MM.1S (cell line): Measurements from ENCODE around the gene FAM83E.

Experiments
- DNase-seq: peaks from one replicate; pipeline ENCODE4 v3.0.0-alpha.2; 2015
- H2AFZ ChIP-seq: fragments of 300-600 bp; sonication (generic); 2 replicates; pipeline ENCODE4 v1.6.0; 2016; ENCODE audit warnings: antibody characterized with exemption, low read length
- H3F3A ChIP-seq: fragments of 300-600 bp; sonication (generic); 2 replicates; pipeline ENCODE4 v1.6.1; 2016; ENCODE audit warnings: mild to moderate bottlenecking, antibody characterized with exemption, low read length, moderate library complexity, mixed read lengths; ENCODE audit not compliant: insufficient read depth
- H3K27ac ChIP-seq: fragments of 300-600 bp; sonication (generic); 2 replicates; pipeline ENCODE4 v1.5.1; 2016; ENCODE audit warnings: mild to moderate bottlenecking, low read length
- H3K27me3 ChIP-seq: fragments of 300-600 bp; sonication (generic); replicated peaks from 2 replicates; pipeline ENCODE4 v1.6.0; 2016; ENCODE audit warnings: low read length; ENCODE audit not compliant: insufficient read depth
- H3K36me3 ChIP-seq: fragments of 300-600 bp; sonication (generic); replicated peaks from 2 replicates; pipeline ENCODE4 v1.6.1; 2016; ENCODE audit warnings: mild to moderate bottlenecking, low read length, mixed read lengths; ENCODE audit not compliant: insufficient read depth
- H3K4me1 ChIP-seq: fragments of 300-600 bp; sonication (generic); 2 replicates; pipeline ENCODE4 v1.6.1; 2016; ENCODE audit warnings: low read length, mixed read lengths
- H3K4me2 ChIP-seq: fragments of 300-600 bp; sonication (generic); 2 replicates; pipeline ENCODE4 v1.6.0; 2016; ENCODE audit warnings: low read depth, low read length
- H3K4me3 ChIP-seq: fragments of 300-600 bp; sonication (generic); 2 replicates; pipeline ENCODE4 v1.5.1; 2016; ENCODE audit warnings: low read length, mixed read lengths
- H3K79me2 ChIP-seq: fragments of 300-600 bp; sonication (generic); 2 replicates; pipeline ENCODE4 v1.6.1; 2016; ENCODE audit warnings: mixed run types, low read length, mixed read lengths
- H3K9ac ChIP-seq: fragments of 300-600 bp; sonication (generic); 2 replicates; pipeline ENCODE4 v1.6.1; 2016; ENCODE audit warnings: low read length, mixed read lengths
- H3K9me2 ChIP-seq: fragments of 300-600 bp; sonication (generic); replicated peaks from 2 replicates; pipeline ENCODE4 v1.6.1; 2016; ENCODE audit warnings: mild to moderate bottlenecking, low read length, mixed read lengths; ENCODE audit not compliant: insufficient read depth
- H3K9me3 ChIP-seq: fragments of 300-600 bp; sonication (generic); replicated peaks from 2 replicates; pipeline ENCODE4 v1.6.1; 2016; ENCODE audit warnings: mild to moderate bottlenecking, low read length, mixed read lengths; ENCODE audit not compliant: insufficient read depth
- H4K20me1 ChIP-seq: fragments of 300-600 bp; sonication (generic); 2 replicates; pipeline ENCODE4 v1.6.1; 2016; ENCODE audit warnings: mild to moderate bottlenecking, low read length, moderate library complexity, mixed read lengths; ENCODE audit not compliant: insufficient read depth
- CTCF ChIP-seq: fragments of 300-600 bp; sonication (generic); IDR thresholded peaks from 2 replicates; pipeline ENCODE4 v1.5.1; 2016; ENCODE audit warnings: antibody characterized with exemption, low read length, mixed read lengths
- EZH2 ChIP-seq: fragments of 300-600 bp; sonication (generic); optimal IDR thresholded peaks from 2 replicates; pipeline ENCODE3; 2017; ENCODE audit warnings: low read depth, mild to moderate bottlenecking, antibody characterized with exemption, low read length, mixed read lengths
- EZH2phosphoT487 ChIP-seq: fragments of 300-600 bp; sonication (generic); IDR thresholded peaks from 2 replicates; pipeline ENCODE4 v1.6.1; 2018; ENCODE audit warnings: antibody characterized with exemption, low read length

FAM83E gene

GRCh38 chr19:48656840-48657474 lies 42.1 kb upstream of the FAM83E start:
- no peak for DNase-seq
- no peaks in the 10 kb centered on the region for H3K9me3 ChIP-seq
- no peak overlapping the region for H2AFZ ChIP-seq
- H3F3A ChIP-seq, result no peaks in the 10 kb centered on the region
- H4K20me1 ChIP-seq, result no peaks in the 10 kb centered on the region
- H3K36me3 ChIP-seq, result no peaks in the 10 kb centered on the region
- H3K27ac ChIP-seq, result no peak overlapping the region
- peaks cover 51% of the 10 kb centered on the region for H3K27me3 ChIP-seq
- H3K4me3 ChIP-seq, result no peak overlapping the region
- H3K9me2 ChIP-seq, result no peaks in the 10 kb centered on the region
- TF ChIP-seq CTCF (no peak), EZH2 (no peak), EZH2phosphoT487 (no peak)
- H3K79me2 ChIP-seq, result no peaks in the 10 kb centered on the region
- H3K4me1 ChIP-seq, result peaks cover 4% of the 10 kb centered on the region
- H3K9ac ChIP-seq, result no peak overlapping the region
- no peak overlapping the region for H3K4me2 ChIP-seq

DNA sequence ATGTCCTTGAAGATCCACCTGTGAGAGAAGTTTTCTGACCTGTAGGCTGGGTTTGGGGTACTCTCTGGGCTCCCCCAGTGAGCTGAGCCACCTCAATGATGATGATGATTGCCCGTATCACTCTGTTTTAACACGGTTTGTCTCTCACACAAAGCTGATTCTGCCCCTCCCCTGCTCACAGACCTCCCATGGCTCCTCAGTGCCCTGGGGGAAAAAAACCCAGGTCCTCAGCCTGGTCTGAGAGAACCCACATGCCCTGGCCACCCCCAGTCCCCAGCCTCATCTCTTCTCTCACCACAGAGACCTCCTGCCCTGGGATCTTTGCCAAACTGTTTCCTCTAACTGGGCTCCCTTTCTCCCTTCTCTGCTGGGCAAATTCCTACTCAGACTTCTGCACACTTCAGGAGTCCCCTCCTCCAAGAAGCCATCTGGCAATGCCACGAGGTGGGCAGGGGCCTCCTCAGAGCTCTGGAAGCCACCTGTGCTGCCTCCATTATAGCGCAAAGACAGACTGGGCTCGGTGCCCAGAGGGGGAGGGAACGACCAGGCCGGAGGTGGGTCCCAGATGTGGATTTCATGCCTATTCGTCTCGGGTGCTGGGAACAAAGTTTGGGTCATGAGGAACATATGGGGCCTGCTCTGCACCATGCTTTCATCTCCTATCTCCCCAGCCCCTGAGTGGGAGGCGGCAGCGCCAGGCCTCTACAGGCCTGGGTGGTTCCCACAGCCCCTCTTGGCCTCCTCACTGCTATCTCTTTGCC lies 39.6 kb upstream of the FAM83E start:
- no peak for TF ChIP-seq EZH2
- TF ChIP-seq EZH2phosphoT487, result no peak
- no peak for TF ChIP-seq CTCF
- Histone ChIP-seq H4K20me1 (no peaks in the 10 kb centered on the region), H2AFZ (no peak overlapping the region), H3F3A (no peaks in the 10 kb centered on the region), H3K79me2 (no peaks in the 10 kb centered on the region), H3K4me1 (0 out of 2 replicates have a peak, but pooled peaks cover under 1% of the 10 kb centered on the region), H3K9me2 (no peaks in the 10 kb centered on the region), H3K36me3 (no peaks in the 10 kb centered on the region), H3K4me3 (no peak overlapping the region), H3K4me2 (no peak overlapping the region), H3K9ac (no peak overlapping the region), H3K27ac (no peak overlapping the region), H3K9me3 (no peaks in the 10 kb centered on the region), H3K27me3 (peaks cover 48% of the 10 kb centered on the region)
- no peak for DNase-seq

- H3K27ac ChIP-seq, result no peak overlapping the region
- no peak overlapping the region for H3K4me2 ChIP-seq
- no peak for DNase-seq
- no peaks in the 10 kb centered on the region for H3K79me2 ChIP-seq
- H2AFZ ChIP-seq, result no peak overlapping the region
- H3K36me3 ChIP-seq, result no peaks in the 10 kb centered on the region
- H3K9ac ChIP-seq, result no peak overlapping the region
- H3K9me3 ChIP-seq, result no peaks in the 10 kb centered on the region
- peaks cover 7% of the 10 kb centered on the region; the same call in 1 of the 2 replicates for H3K4me1 ChIP-seq
- H4K20me1 ChIP-seq, result no peaks in the 10 kb centered on the region
- no peaks in the 10 kb centered on the region for H3K9me2 ChIP-seq
- H3K4me3 ChIP-seq, result no peak overlapping the region
- H3F3A ChIP-seq, result no peaks in the 10 kb centered on the region; the same call in 1 of the 2 replicates
- peaks cover 32% of the 10 kb centered on the region for H3K27me3 ChIP-seq
- no peak for TF ChIP-seq EZH2
- no peak for TF ChIP-seq EZH2phosphoT487
- no peak for TF ChIP-seq CTCF
Observed at GRCh38 chr19:48651683-48652048, 36.8 kb upstream of the FAM83E start.
